Measurements from ENCODE around the gene SAA4.

DNA sequence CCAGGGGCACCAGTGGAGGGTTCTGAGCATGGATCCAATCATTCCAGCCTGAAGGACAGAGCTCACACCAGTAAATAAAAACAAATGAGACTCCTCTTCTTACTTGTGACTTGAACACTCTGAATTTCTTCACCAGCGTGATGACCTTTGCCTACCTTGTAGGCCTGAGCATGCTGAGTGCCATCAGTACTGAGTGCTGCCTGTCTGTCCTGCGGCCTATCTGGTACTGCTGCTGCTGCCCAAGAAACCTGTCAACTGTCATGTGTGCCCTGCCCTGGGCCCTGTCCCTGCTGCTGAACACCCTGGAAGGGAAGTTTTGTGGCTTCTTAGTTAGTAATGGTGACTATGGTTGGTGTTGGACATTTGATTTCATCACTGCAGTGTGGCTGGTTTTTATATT is 40.1 kb downstream of the SAA4 start:
- TF ChIP-seq EP300 (IDR thresholded peaks at IDR 0.05) (no peak), CTCF (IDR thresholded peaks at IDR 0.05) (no peak), POLR2A (IDR thresholded peaks at IDR 0.05) (no peak)

Measured in gastroesophageal sphincter (tissue), 3 donors.